Kidney (tissue), 14 donors: ENCODE results near the gene KLHDC3. TPM values are rescaled to one million over a fixed set of nuclear protein-coding genes. Genes with fewer than 3 reads are reported as not detected.

Source experiments
- DNase-seq, 5 donors: peaks; one replicate each; pipeline ENCODE4 v3.0.0-alpha.2; 2013 to 2020
- FAIRE-seq: peaks from 2 replicates; lab custom pipeline; 2012; peaks lifted over from hg19 to GRCh38; lab: Jason Lieb, UNC
- H3K27ac ChIP-seq, 2 donors: one replicate each; pipeline ENCODE4 v1.7.0; 2013; ENCODE audit warnings: low read depth in 2 of 2, low read length in 2 of 2, inconsistent platforms in 1 of 2
- H3K27me3 ChIP-seq: one replicate; pipeline ENCODE4 v1.7.1; 2013; ENCODE audit warnings: low read length, inconsistent platforms; ENCODE audit not compliant: control insufficient read depth, insufficient read depth
- H3K36me3 ChIP-seq, 3 donors: one replicate each; pipeline versions ENCODE4 v1.7.0 to v1.7.1; 2013; ENCODE audit warnings: low read length in 3 of 3, control low read depth in 1 of 3, inconsistent platforms in 1 of 3; ENCODE audit not compliant: insufficient read depth in 3 of 3, control insufficient read depth in 2 of 3
- H3K4me1 ChIP-seq, 3 donors: one replicate each; pipeline versions ENCODE4 v1.7.0 to v1.7.1; 2013; ENCODE audit warnings: low read length in 3 of 3, inconsistent platforms in 1 of 3, low read depth in 1 of 3; ENCODE audit not compliant: control insufficient read depth in 2 of 3, insufficient read depth in 2 of 3
- H3K4me3 ChIP-seq, 3 donors: one replicate each; pipeline versions ENCODE4 v1.7.0 to v1.8.1; 2013; ENCODE audit warnings: low read length in 3 of 3, control low read depth in 1 of 3, inconsistent platforms in 1 of 3
- H3K9ac ChIP-seq, 3 donors: one replicate each; pipeline versions ENCODE4 v1.7.0 to v1.7.1; 2013; ENCODE audit warnings: low read length in 3 of 3, control low read depth in 1 of 3, inconsistent platforms in 1 of 3
- H3K9me3 ChIP-seq, 3 donors: one replicate each; pipeline versions ENCODE4 v1.7.0 to v1.7.1; 2013; ENCODE audit warnings: low read length in 3 of 3, control low read depth in 1 of 3, inconsistent platforms in 1 of 3; ENCODE audit not compliant: control insufficient read depth in 2 of 3, insufficient read depth in 1 of 3
- intact Hi-C: fragments of 100-400 bp; cut with DNase I; formaldehyde crosslinking; loops from one replicate; pipeline ENCODE4 v1.11.1; 2022
- polyA plus RNA-seq: library from polyadenylated mRNA; stranded (reverse); fragments of 350-450 nt; fragmentation: Illumina TruSeq; extraction: RNeasy Lipid Tissue Mini Kit (QIAGEN cat#74804); gene quantifications from one replicate; pipeline ENCODE4 v1.2.3, GENCODE V29; 2014; ENCODE audit warnings: low read depth, low replicate concordance; ENCODE audit not compliant: insufficient read depth
- total RNA-seq: library from RNA; stranded (reverse); fragmentation: NEBNext Ultra II Directional; extraction: Animal tissue kit (Norgen Biotek cat#: 25700); gene quantifications from one replicate; pipeline ENCODE4 v1.2.1, GENCODE V29; 2021
- TF ChIP-seq, protein P1 (sequence below): IDR thresholded peaks from 3 replicates; pipeline ENCODE4 v1.5.1; 2012; ENCODE audit warnings: mild to moderate bottlenecking, moderate library complexity, borderline replicate concordance; ENCODE audit not compliant: insufficient read depth; ENCODE audit errors: extremely low read depth
- donor health status: control.
- donor health status: control.
- donor health status: control.
- donor health status: control.
- donor health status: control.
- donor health status: DM: yes; HTN: yes; CAD: no.
- donor health status: Normal renal cell carcinoma (clear cell type).

Gene KLHDC3
- total and polyA plus RNA-seq, 2 donors from 2014 or later, result 52.6 to 90.0 TPM

DNA sequence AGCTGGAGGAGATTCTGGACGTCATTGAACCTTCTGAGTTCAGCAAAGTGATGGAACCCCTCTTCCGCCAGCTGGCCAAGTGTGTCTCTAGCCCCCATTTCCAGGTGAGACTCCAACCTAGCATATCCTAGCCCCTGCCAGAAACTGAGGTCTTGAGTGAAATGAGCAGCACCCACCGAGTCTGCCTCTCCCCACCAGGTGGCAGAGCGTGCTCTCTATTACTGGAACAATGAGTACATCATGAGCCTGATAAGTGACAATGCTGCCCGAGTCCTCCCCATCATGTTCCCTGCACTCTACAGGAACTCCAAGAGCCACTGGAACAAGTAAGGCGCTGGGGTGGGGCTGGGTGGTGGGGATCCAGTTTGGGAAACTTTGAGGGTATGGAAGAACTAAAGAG lies 4.9 kb upstream of the KLHDC3 start:
- intact Hi-C loops, result no loop called here
- Histone ChIP-seq H3K4me3 (no peak overlapping the region), H3K27me3 (no peaks in the 10 kb centered on the region), H3K9ac (no peak overlapping the region), H3K9me3 (no peaks in the 10 kb centered on the region), H3K4me1 (peaks cover 2 to 6% (median 3%) of the 10 kb centered on the region in 3 donors), H3K27ac (no peak overlapping the region), H3K36me3 (peaks cover 9 to 41% (median 21%) of the 10 kb centered on the region in 3 donors)
- DNase-seq (peak in 3 of 5 donors; percentile 9 to 53 (median 24)), FAIRE-seq (no peak)
- TF ChIP-seq, protein P1, sequence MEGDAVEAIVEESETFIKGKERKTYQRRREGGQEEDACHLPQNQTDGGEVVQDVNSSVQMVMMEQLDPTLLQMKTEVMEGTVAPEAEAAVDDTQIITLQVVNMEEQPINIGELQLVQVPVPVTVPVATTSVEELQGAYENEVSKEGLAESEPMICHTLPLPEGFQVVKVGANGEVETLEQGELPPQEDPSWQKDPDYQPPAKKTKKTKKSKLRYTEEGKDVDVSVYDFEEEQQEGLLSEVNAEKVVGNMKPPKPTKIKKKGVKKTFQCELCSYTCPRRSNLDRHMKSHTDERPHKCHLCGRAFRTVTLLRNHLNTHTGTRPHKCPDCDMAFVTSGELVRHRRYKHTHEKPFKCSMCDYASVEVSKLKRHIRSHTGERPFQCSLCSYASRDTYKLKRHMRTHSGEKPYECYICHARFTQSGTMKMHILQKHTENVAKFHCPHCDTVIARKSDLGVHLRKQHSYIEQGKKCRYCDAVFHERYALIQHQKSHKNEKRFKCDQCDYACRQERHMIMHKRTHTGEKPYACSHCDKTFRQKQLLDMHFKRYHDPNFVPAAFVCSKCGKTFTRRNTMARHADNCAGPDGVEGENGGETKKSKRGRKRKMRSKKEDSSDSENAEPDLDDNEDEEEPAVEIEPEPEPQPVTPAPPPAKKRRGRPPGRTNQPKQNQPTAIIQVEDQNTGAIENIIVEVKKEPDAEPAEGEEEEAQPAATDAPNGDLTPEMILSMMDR, result peak; percentile 13

DNA sequence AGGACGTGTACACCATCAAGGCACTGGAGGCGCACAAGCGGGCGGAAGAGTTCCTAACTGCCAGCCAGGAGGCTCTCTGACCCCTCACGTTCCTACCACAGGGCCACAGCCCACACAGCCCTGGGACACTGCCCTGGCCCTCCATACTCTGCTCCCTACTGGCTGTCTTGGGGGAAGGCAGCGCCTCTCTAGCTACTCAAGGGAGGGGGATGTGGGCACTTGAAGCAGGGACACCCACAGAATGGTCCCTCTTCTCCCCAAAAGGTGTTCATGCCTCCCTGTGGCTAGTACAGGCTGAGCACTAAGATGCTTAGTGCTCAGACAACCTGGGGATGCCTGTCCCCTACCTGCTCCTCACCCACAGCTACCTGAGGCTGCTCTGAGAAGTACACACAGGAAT lies 2.8 kb upstream of the KLHDC3 start:
- DNase-seq (no peak), FAIRE-seq (no peak)
- no peak overlapping the region for H3K9ac ChIP-seq
- H3K36me3 ChIP-seq, result peaks cover 9 to 37% (median 18%) of the 10 kb centered on the region in 3 donors
- peaks cover 2 to 14% (median 11%) of the 10 kb centered on the region in 3 donors for H3K4me1 ChIP-seq
- H3K27ac ChIP-seq, result no peak overlapping the region
- H3K4me3 ChIP-seq, result no peak overlapping the region
- H3K27me3 ChIP-seq, result no peaks in the 10 kb centered on the region
- no peaks in the 10 kb centered on the region for H3K9me3 ChIP-seq
- intact Hi-C loops, result no loop called here
- TF ChIP-seq, protein P1, result no peak

DNA sequence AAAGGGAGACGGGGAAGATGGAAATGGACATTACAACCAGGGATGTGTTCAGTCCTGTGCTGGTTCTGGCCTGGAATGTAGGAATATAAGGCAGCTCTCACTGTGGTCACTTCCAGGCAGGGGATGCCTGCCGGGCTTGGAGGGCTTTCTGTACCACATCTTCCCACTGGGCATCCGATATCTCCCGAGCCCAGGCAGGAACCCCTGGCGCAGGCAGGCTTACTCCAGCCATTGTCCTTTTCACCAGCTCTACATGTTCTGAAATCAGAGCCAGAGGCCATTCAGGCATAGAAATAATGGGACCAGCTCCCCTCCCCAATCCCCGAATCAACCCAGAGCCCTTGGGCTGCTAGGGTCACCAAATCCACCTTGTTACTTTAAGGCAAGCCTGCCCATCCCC lies 1.7 kb upstream of the KLHDC3 start:
- Histone ChIP-seq H3K27me3 (no peaks in the 10 kb centered on the region), H3K4me1 (peaks cover 2 to 22% (median 18%) of the 10 kb centered on the region in 3 donors), H3K9ac (peak overlapping the region in 1 of 3 donors; percentile 83), H3K27ac (no peak overlapping the region), H3K36me3 (peaks cover 9 to 30% (median 15%) of the 10 kb centered on the region in 3 donors), H3K4me3 (no peak overlapping the region), H3K9me3 (no peaks in the 10 kb centered on the region)
- TF ChIP-seq, protein P1, result no peak
- intact Hi-C loops, result no loop called here
- FAIRE-seq (no peak), DNase-seq (no peak)
